NCI-H524 treated with DMSO at 0.1 percent for 48 hours (cell line): ENCODE data around the gene ARL15.

Experiments
- DNase-seq: peaks from one replicate; lab custom pipeline; 2025; lab: John Stamatoyannopoulos, UW

The ARL15 gene

DNA sequence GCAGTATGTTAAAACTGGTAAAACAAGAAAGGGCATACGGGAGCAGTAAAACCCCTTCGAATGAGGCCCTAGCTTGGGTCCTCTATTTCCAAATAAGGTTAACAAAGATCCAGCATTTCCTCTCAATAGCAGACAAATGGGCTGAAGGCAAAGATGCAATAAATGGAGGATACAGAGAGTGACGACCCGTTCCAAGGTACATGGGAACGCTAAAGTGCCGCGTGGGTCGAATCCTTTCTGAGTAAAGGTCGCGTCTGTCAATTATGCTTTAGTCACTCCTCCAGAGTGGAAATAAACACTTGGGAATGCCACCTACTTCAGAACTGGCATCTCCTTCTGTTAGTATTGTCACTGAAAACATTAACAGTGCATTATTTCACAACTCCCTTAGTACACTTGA lies 24.7 kb downstream of the ARL15 start:
- DNase-seq: no peak

DNA sequence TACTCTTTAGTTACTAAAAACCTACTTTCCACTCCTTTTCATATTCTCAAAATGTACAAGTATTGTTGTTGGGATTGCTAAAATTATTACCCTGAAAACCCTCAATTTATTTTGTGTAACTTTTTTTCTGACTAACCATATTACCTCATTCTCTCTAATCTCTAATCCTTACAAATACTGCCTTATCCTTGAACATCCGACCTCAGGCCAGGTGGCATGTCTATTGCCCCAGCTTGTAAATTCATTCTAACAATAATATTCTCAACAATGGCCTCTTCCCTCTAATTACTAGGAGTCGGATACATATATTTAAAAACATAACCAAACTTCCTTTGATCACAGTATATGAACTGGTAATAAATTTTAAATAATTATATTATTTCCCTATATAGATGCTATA lies 25.8 kb downstream of the ARL15 start:
- DNase-seq: no peak

DNA sequence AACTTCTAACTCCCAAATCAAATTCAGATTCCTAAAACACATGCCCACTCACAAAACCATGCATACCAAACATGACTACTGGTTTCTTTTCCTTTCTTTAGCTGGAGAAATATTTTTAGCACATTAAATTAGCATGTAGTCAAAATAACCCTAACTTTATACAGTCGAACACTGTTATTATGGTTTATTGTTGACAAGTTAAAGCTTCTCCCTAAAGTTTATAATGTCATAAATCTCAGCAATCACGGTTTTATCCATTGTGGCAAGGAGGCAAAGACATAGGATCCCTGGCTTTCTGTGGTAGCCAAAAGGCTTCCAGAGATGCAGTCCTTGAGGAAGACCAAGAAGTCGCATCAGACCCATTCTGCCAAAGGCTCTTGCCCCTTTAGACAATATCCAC lies 27.5 kb downstream of the ARL15 start:
- DNase-seq: no peak

DNA sequence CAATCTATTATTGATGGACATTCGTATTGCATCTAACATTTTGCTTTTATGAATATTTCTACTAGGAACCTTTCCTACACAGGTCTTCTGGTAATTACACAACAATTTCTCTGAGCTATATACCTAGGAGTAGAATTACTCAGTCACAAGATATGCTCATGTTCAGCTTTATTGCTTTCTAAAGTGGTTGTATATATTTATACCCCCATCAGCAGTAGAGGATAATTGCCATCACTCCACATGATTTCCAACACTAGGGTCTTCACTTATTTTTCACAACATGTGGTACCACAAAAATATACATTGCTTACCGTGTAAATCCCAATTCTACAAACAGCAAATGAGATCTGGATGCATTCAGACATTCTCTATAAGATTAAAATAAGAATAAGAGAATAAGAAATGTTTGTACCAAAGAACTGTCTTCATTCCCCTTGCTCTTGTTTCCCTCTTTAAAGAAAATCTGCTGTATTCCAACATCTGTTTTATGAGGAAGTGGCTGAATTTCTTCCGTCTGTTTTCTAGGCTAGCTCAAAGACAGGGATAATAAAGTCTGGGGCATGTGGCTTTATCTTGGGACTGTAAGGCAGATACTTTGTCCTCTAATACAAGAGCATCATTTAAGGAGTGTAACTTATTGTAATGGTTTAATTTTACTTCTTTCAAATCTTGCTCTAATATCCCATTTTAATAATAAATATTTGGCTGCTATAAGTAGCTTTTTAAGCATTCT lies 28.2 kb downstream of the ARL15 start:
- DNase-seq: no peak

DNA sequence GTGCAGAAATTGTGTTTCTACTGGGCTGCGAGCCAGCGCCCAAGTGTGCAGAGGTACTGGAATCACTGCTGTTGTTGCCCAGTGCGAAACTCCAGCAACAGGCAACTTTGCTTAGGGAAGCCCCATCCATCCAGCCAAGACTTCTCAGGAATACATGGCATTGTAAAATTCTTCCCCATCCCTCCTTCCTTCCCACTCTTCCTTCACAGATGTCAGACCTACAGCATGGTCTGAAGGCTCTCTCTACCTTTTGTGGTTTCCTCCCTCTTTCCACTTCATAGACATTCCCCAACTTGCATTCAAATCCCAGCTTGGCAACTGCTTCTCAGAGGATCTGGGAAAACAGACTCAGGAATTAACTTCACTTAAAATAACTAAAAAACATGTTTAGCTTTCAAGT lies 30.4 kb downstream of the ARL15 start:
- no peak for DNase-seq

DNA sequence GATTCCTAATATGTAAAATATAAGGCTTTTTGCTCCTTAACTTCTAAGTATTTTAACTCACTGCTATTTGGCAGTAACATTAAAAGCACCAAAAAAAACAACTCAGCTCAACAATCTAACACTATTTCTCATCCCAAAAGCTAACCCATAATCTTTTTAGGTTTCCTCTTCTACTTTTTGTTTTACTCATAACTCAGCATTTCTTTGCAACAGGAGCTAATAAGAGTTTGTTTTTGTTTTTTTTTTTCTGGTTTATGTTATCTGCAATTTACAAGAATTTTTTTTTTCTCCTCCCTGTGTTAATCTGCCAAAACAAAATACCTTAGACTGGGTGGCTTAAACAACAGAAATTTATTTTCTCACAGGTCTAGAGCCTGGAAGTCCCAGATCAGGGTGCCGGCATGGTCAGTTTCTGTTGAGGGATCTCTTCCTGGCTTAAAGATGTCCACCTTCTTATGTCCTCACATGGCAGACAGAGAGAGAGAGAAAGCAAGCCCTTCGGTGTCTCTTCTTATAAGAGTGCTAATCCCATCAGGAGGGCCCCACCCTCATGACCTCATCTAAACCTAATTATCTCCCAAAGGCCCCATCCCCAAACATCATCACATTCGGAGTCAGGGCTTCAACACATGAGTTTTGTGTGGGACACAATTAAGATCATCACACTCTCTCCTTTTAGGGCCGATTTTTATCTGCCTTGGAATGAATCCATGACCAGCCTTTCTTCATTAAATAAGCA lies 31.2 kb downstream of the ARL15 start:
- DNase-seq: no peak

DNA sequence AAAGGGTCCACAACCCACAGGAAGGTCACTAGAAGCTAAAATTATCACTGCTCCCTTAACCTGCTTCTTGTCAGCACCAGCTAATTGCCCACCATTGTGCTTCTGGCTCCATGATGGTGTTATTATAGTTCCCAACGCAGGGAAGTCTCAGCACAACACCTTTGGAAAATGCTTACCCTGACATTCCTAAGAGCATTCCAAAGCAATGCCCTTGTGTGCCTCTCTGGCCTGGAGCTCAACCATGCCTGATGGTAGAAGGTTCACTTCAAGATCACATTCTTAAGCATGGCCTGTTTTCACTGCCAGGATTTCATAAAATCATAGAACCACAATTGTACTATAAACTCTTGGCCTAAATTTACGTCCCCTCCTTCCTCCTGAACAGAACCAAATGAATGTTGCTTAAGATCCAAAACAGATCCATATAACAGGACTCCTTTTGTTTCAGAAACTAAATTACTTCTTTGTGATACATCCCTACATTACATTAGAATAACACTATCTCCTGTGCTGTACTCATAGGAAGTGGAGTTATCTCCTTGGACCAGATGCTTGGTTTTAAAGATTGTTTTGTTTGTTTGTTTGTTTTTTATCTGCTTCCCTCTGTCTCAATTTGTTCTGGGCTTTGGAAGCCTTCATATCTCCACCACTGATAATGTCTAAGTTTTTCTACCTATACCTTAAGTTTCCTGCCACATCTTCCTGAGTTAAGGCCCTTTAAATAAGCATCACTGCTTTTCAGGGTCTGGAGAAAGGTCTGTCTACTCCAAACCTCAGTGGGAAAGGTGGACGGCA lies 32.1 kb downstream of the ARL15 start:
- DNase-seq: no peak

DNA sequence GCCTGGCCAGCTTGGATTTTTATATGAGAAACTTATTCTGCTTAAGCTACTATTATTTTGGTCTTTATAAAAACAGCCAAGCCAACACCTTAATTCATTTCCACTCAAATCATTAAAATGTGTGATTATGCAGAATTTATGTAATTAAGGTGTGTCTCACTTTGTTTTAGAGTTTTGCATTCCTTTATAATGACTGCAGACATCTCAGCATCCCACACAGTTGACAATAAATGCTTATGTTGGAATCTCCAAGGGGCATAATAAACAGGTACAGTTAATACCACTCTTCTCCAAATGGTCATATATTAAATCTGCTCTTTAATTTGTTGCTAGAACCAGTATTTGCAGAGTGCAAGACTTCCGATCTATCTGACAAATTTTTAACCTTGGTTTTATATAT lies 34.3 kb downstream of the ARL15 start:
- no peak for DNase-seq

DNA sequence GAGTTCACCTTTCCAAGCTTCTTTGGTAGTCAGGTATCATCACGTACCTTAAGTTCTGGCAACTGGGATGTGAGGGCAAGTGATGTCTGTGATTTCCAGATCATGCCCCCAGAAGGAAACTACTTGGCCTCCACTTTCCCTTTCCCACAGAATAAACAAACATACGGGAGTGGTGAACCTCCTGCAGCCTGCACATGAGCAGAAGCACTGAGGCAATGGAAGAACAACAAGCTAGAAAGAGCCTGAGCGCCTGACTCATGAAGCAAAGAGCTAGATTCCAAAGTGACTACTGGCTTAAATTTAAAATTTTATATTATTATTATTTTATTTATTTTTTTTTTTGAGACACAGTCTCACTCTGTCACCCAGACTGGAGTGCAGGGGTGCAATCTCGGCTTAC lies 35.0 kb downstream of the ARL15 start:
- DNase-seq: no peak

DNA sequence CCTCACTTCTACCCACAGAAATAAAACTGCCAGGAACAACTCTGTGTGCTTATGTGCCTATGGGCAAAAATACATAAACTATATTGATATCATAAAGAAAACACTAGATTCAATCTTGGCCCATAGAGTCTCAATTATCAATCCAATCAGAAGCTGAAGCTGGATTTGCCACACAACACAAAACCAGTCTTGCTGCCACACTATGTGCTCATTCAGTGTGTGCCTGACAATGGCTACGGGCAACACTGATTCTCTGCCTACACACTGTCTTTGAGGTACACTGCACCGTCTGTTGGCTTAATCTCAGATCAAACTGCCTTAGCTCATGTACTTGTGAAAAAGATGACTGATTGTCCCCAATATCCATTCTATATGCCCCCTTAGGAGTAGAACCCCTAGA lies 35.4 kb downstream of the ARL15 start:
- DNase-seq: no peak

DNA sequence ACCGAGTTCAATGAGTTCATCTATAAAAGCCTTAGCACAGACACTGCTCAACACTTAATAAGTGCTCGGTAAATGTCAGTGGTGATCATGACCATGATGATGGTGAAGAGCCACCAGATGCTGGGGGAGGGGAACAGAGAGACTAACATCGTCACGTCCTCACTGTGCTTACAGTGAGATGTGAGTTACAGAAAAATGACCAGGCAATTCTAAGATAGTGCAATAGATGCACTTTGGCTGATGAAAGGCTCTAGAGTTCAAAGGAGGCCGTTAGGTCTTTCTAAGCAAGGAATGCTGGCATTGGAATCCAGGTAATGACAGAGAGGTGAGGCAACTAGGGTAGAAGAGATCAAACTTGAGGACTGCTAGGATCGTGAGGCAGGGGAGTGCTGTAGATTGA lies 36.7 kb downstream of the ARL15 start:
- DNase-seq: no peak

DNA sequence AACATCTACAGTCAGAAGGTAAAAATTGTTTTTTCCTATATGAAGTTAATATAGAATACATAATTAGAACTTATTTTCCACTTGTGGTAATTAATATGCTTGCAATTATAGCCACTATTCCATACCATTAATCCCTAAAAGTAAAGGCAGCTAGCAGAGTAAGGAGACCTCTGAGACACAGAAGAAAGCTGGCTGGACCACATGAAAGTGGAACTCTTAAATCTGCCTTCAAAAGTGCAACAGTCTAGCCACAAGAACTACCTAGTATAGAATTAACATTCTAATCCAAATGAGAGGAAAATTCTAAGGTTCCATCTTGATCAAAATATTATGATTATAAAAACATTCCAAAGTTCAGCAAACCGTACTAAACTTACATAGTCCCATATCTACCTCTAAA lies 37.6 kb downstream of the ARL15 start:
- DNase-seq: no peak

DNA sequence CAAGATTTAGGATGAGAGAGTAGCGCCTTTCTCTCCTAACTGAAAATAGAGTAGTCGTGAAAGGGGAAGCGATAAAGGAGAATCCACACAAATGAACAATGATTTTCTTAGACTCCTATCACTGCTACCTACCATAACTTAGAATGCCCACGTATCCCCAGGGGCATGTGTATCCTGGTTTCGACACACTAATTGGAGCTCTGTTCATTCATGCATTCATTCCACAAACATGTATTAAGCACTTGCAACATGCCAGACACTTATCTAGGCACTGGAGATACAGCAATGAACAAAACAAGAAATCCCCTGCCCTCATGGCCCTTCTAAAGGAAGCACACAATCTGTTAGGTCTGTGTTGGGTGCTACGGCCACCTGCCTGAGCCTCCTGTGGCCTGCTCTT lies 40.0 kb downstream of the ARL15 start:
- DNase-seq: no peak

DNA sequence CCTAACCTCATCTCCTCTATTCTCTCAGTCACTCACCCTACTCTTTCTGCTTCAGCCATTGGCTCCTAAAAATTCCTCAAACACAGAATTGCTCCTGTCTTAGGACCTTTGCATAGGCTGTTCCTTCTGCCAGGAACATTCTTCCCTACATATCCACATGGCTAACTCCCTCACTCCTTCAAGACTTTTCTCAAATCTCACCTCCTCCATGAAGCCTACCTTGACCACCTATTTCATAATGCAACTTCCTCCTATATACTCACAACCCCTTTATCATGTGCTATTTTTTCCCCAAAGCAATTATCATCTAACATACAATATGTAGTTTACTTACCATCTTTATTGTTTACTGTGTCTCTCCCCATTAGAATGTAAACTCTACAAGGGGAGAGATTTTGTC lies 45.8 kb downstream of the ARL15 start:
- no peak for DNase-seq

DNA sequence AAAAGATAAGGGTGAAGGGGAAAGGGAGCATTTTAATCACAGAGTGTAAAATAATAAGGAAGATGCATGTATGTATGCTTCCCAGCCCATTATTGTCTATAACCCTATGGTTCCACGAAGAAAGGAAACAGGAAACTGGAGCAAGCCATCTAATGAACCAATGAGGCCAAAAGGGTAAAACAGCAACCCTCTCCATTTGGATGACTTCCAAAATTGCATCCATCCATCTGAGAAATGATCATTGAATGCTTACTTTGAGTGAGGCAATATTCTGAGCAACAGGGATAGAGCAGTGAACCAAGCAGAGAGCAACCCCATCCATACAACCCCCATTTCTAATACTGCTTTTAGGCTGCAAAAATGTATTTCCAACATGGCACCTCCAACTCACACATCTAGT lies 46.9 kb downstream of the ARL15 start:
- no peak for DNase-seq

DNA sequence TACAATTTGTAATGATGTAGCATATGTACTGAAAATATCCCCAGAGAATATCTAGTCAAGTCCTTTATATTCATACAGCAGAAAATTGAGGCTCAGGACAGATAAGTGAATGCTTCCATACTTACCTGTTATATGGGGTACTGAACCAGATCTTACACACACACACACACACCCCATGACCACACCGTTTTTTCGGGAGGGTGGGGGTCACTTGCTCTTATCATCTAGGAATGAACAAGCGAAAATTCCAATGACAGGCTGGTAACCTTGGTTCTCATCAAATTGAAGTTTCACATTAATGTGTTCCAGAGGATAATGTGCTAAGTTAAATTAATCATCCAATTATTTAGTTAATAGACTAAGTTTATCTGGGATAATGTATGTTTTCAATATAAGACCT lies 48.8 kb downstream of the ARL15 start:
- no peak for DNase-seq

DNA sequence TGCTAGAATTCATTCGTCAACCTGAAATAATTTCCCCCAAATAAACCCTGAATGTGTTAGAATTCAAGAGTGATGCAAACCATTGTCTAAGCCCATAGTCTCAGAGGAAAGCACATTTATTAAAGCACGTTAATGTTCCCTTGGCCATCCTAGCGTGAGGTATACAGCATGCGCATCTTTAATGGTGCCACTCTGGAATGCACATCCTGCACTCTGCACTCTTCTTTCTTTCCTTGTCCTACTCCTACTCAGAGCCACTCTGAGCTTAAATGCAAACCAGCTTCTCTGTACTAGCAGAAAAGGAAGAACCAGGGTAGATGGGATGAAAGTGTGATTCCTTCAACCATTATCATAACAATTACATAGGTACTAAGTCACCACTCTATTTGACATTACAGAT lies 50.4 kb downstream of the ARL15 start:
- DNase-seq: no peak

DNA sequence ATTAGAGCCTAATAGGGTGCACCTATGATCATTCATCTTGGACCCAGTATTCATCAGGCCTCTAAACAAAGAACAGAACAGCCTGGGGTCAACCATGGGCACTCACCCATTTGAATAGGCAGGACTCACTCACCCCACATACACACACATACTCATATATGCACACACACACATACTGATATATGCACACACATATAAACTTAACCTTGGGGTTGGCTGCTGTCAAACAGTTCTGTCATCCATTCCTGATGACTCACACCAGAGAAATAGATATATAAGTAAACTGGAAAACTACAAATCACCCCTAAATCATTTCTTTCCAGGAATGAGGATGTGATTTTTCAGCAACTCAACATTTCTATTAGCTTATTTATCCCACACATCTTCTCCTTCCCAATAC lies 51.3 kb downstream of the ARL15 start:
- no peak for DNase-seq

DNA sequence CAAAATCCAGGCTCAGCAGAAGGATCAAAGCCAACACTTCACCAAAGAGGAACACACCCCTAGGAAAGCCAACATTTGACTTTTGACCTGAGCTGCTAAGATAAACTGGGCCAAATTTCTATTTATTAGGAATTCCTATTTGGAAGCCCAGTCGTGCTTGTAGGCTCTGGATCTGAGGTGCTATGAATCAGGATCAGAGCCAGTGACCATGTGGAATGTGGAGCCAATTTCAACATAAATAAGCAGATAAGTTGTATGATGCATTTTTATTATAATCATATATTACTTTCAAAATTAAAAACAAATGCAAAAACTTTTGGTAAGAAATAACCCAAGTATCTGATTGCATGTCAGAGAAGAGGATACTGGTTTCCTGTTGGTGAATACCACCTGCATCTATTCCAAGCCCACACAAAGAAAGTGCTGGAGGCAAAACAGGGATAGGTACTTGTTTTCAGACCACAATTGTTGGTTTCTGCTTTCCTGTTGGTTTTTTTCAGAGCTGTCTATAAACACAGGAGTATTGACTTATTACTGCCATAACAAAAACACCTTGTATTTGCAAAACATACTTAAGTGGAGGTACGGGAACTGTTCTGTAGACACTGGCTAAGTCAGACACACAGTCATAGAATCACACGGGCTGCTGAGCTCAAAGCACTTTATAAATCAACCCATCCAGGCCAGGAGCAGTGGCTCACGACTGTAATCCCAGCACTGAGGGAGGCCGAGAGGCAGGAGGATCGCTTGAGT lies 52.8 kb downstream of the ARL15 start:
- DNase-seq: no peak

DNA sequence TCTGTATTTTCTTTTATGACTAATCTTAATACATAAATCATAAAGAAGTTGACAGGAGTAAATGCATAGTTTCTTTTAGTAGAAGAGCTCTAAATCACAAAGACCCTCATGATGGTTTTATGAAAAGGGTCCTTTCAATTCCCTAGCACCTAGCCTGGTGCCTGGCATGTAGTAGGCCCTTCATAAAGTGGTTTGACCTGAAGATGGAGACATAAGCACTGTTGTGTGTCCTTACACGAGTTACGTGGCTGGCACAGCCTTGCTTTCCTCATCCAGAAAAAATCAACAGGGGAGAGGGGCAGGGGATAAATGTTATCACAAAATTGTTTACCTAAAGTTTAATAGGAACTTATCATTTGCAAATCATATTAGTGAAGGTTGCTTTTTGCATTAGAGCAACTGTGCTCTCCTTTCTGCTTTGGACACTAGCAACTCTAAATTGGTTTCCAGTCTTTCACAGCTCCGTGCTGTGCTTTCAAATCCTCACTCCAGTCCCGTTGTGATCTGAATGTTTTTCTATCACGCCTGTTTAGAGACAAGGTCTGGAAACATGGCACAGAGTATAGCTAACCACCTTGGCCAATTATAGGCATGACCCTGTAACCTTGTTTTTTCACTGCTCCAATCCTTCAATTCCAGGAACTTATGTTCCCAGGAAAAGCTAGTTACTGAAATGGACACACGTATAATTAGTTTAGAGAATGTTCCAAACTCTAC lies 55.7 kb downstream of the ARL15 start:
- no peak for DNase-seq

DNA sequence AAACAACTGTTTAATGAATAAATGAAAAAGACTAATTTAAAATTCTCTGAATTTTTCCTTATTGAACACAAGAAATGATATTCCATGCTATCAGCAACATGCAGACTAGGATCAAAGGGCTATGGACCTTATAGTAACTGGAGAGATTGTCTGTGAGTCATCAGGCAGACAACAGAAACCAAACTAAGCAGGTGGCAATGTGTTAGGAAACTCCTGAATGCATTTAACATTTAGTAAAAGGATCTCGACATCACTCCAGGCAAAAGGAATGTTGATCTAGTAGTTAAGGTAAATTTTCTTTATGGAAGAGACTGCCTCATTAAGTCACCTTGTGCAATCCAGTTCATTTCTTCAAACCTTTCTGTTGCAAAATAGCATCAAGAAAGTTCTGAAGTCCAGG lies 58.4 kb downstream of the ARL15 start:
- no peak for DNase-seq
